Endothelial cell of umbilical vein (primary cell): ENCODE data around the gene HEATR5A.

Experiments used
- EZH2 ChIP-seq: IDR thresholded peaks from 2 replicates; pipeline ENCODE4 v1.6.1; 2012; ENCODE audit warnings: borderline replicate concordance, low read depth, mild to moderate bottlenecking, moderate library complexity, low read length, inconsistent platforms; ENCODE audit not compliant: severe bottlenecking
- GATA2 ChIP-seq: IDR thresholded peaks from 2 replicates; pipeline ENCODE4 v1.7.0; 2011; ENCODE audit warnings: low read depth, mild to moderate bottlenecking, moderate library complexity, mixed read lengths, low read length; ENCODE audit not compliant: insufficient read length, insufficient read depth
- POLR2A ChIP-seq: IDR thresholded peaks from 2 replicates; pipeline ENCODE4 v1.6.1; 2012; ENCODE audit warnings: low read depth, mild to moderate bottlenecking, control low read depth, low read length
- POLR2AphosphoS5 ChIP-seq: IDR thresholded peaks from 2 replicates; pipeline ENCODE4 v1.6.1; 2012; ENCODE audit warnings: low read depth, mild to moderate bottlenecking, control low read depth, low read length, moderate library complexity; ENCODE audit not compliant: insufficient read depth
- TF ChIP-seq, protein P1 (sequence below), 2 donors: IDR thresholded peaks; 1 replicate in 1 of 2; 2 replicates in 1 of 2; pipeline ENCODE4 v1.5.1; 2011; ENCODE audit warnings: low read length in 2 of 2, mild to moderate bottlenecking in 2 of 2, moderate library complexity in 2 of 2, control low read depth in 1 of 2, inconsistent platforms in 1 of 2, low read depth in 1 of 2; ENCODE audit not compliant: insufficient read depth in 1 of 2; ENCODE audit errors: extremely low read depth in 1 of 2
- TF ChIP-seq, protein P2 (sequence below): IDR thresholded peaks from 2 replicates; pipeline ENCODE4 v1.6.1; 2011; ENCODE audit not compliant: insufficient read depth, insufficient read length

DNA sequence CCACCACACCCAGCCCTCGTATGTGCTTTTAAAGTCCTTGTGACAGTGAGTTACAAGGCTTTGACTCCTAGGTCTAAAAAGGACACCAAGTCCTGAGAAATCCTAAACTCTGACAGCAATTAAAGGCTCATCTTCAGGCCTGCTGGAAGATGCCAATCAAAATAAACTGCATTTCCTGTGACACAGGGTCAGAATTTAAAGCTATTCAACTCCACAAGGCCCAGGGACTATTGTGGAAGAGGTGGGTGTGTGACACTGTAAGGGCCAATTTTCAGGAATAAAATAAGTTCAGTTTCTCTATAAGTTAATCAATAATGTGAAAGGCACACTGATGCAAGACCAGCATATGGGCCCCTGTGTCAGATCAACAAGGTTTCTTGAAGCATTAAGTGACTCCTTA is 143.3 kb downstream of the HEATR5A start:
- TF ChIP-seq POLR2A = no peak
- TF ChIP-seq, protein P1, sequence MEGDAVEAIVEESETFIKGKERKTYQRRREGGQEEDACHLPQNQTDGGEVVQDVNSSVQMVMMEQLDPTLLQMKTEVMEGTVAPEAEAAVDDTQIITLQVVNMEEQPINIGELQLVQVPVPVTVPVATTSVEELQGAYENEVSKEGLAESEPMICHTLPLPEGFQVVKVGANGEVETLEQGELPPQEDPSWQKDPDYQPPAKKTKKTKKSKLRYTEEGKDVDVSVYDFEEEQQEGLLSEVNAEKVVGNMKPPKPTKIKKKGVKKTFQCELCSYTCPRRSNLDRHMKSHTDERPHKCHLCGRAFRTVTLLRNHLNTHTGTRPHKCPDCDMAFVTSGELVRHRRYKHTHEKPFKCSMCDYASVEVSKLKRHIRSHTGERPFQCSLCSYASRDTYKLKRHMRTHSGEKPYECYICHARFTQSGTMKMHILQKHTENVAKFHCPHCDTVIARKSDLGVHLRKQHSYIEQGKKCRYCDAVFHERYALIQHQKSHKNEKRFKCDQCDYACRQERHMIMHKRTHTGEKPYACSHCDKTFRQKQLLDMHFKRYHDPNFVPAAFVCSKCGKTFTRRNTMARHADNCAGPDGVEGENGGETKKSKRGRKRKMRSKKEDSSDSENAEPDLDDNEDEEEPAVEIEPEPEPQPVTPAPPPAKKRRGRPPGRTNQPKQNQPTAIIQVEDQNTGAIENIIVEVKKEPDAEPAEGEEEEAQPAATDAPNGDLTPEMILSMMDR (IDR thresholded peaks at IDR 0.05; ENCODE audit: extremely low read depth in 1 of 2, insufficient read depth in 1 of 2, low read depth in 1 of 2, low read length in 2 of 2) = no peak
- no peak for TF ChIP-seq POLR2AphosphoS5
- no peak for TF ChIP-seq EZH2
- no peak for TF ChIP-seq GATA2
- TF ChIP-seq, protein P2, sequence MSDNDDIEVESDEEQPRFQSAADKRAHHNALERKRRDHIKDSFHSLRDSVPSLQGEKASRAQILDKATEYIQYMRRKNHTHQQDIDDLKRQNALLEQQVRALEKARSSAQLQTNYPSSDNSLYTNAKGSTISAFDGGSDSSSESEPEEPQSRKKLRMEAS = no peak
